Measurements from ENCODE around the gene MAP1LC3A. TPM values are rescaled to one million over a fixed set of nuclear protein-coding genes. Genes with fewer than 3 reads are reported as not detected.

The MAP1LC3A gene
- total RNA-seq, 1 donor from 2014 or later = 5.5 TPM

DNA sequence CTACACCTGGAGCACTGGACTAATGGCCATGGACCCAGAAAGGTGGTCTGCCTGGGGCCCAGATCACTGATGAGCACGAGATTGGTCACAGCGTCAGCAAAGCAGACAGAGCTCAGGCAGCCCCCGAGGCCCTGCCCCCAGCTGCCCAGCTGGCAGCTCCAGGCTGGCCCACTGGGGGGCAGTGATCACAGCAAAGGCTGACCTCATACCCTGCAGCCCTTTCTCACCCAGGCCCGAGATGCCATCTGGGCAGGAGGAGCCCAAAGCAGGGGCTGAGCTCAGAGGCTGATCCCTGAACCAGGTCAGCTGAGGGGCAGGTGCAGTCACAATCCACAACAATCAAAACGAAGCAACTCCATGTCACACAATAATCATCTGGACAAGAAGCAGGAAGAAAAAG is 4.1 kb downstream of the MAP1LC3A start:
- H3K9me3 Mint-ChIP-seq = no peaks in the 10 kb centered on the region
- peak; percentile 59 for DNase-seq (ENCODE audit: low spot score)

DNA sequence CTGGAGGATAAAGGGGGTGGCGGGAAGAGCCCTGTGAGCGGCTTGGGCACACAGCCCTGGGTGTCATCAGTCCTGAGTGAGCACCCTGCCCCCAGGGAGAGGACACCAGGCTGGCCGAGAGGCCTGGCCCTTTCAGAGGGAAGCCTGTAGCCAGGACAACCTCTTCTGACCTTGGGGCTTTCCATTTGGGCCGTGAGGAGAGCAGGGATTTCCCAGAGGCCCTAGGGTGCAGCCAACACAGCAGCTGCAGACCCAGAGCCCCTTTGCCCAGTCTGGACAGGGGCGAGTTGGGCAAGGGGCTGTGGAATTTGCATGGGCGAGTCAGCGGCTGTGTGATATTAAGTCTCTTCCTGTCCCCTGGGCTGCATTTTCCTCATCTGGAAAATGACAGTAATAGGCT is 6.3 kb downstream of the MAP1LC3A start:
- no peak for DNase-seq (ENCODE audit: low spot score)
- peaks cover 4% of the 10 kb centered on the region for H3K27me3 ChIP-seq
- H3F3A ChIP-seq (ENCODE audit: low read depth) = peaks cover under 1% of the 10 kb centered on the region
- H3K9me3 Mint-ChIP-seq = no peaks in the 10 kb centered on the region
- no peak overlapping the region for H3K4me3 Mint-ChIP-seq
- H2AFZ ChIP-seq (replicated peaks) = no peak overlapping the region
- H3K4me1 ChIP-seq = no peaks in the 10 kb centered on the region
- H3K4me3 ChIP-seq = no peak overlapping the region
- H3K4me2 ChIP-seq = no peak overlapping the region
- H3K9me3 ChIP-seq (ENCODE audit: low read depth) = no peaks in the 10 kb centered on the region
- TF ChIP-seq, protein P1, sequence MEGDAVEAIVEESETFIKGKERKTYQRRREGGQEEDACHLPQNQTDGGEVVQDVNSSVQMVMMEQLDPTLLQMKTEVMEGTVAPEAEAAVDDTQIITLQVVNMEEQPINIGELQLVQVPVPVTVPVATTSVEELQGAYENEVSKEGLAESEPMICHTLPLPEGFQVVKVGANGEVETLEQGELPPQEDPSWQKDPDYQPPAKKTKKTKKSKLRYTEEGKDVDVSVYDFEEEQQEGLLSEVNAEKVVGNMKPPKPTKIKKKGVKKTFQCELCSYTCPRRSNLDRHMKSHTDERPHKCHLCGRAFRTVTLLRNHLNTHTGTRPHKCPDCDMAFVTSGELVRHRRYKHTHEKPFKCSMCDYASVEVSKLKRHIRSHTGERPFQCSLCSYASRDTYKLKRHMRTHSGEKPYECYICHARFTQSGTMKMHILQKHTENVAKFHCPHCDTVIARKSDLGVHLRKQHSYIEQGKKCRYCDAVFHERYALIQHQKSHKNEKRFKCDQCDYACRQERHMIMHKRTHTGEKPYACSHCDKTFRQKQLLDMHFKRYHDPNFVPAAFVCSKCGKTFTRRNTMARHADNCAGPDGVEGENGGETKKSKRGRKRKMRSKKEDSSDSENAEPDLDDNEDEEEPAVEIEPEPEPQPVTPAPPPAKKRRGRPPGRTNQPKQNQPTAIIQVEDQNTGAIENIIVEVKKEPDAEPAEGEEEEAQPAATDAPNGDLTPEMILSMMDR (IDR thresholded peaks at IDR 0.05) = no peak
- no peak for TF ChIP-seq EZH2 (IDR thresholded peaks at IDR 0.05)
- no peak for TF ChIP-seq EZH2phosphoT487 (IDR thresholded peaks at IDR 0.05)
- peaks cover 3% of the 10 kb centered on the region for H3K27me3 Mint-ChIP-seq (ENCODE audit: insufficient read depth, low read depth)
- no peak overlapping the region for H3K27ac Mint-ChIP-seq
- peaks cover 18% of the 10 kb centered on the region for H3K4me1 Mint-ChIP-seq
- H3K36me3 Mint-ChIP-seq = peaks cover 2% of the 10 kb centered on the region
- no peaks in the 10 kb centered on the region for H3K36me3 ChIP-seq
- H3K9ac ChIP-seq = no peak overlapping the region
- H3K79me2 ChIP-seq (ENCODE audit: low read depth) = no peaks in the 10 kb centered on the region
- no peak overlapping the region for H3K27ac ChIP-seq
- peaks cover 4% of the 10 kb centered on the region for H4K20me1 ChIP-seq (ENCODE audit: low read depth)

More for the DNA sequence above, 4.1 kb downstream of the MAP1LC3A start:
- Histone ChIP-seq H3K27ac (no peak overlapping the region), H4K20me1 (ENCODE audit: low read depth) (peaks cover 11% of the 10 kb centered on the region), H3K9me3 (ENCODE audit: low read depth) (no peaks in the 10 kb centered on the region), H3K27me3 (peaks cover 24% of the 10 kb centered on the region), H3K36me3 (no peaks in the 10 kb centered on the region), H3K9ac (no peak overlapping the region), H3K4me1 (no peaks in the 10 kb centered on the region), H3F3A (ENCODE audit: low read depth) (peaks cover 8% of the 10 kb centered on the region), H3K4me2 (no peak overlapping the region), H3K79me2 (ENCODE audit: low read depth) (no peaks in the 10 kb centered on the region), H3K4me3 (no peak overlapping the region), H2AFZ (replicated peaks) (no peak overlapping the region)
- no peak for TF ChIP-seq EZH2phosphoT487 (IDR thresholded peaks at IDR 0.05)
- no peak for TF ChIP-seq EZH2 (IDR thresholded peaks at IDR 0.05)
- TF ChIP-seq, protein P1 (IDR thresholded peaks at IDR 0.05) = peak; percentile 47
- H3K4me1 Mint-ChIP-seq = peaks cover 17% of the 10 kb centered on the region
- no peak overlapping the region for H3K27ac Mint-ChIP-seq
- H3K4me3 Mint-ChIP-seq = no peak overlapping the region
- H3K36me3 Mint-ChIP-seq = peaks cover 2% of the 10 kb centered on the region
- H3K27me3 Mint-ChIP-seq (ENCODE audit: insufficient read depth, low read depth) = peaks cover 3% of the 10 kb centered on the region

DNA sequence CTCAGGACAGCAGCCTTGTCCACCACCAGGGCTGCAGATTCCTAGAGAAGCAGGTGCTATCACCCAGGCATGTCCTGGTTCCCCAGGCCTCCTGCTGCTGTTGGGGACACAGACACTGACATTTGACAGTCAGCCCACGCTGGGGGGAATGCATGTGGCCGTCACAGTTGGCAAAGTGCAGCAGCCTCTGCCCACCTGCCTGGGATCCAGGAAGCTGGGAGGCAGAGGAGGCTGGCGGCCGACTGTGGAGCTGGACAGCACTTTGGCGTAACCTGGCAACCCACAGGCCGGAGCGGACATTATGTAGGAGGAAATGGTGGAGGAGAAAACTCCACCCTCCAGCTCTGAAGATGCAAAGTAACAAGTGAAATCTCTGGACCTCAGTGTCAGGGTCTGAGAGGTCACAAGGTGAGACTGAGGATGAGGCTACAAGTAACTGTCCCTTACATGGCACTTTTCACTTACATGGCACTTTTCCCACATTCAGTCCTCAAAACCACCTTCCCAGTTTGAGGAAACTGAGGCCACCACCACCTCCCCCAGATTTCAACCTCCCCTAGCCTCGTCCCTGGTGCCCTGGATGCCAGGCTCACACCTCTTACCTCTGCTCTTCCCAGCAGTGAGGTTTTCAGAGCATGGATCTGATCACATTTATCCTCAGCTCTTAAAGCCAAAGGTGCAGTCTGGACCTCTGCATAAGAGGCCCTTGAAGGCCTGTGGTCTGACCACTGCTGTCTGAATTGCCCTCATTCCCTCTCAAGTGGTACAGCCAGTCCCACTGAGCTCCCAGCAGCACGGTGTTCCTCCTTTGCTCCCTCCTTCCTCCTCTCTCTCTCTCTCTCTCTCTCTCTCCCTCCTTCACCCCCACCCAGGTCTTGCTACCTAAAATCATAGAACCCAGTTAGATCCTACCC is 8.7 kb downstream of the MAP1LC3A start:
- H3K27ac Mint-ChIP-seq = no peak overlapping the region

More for the DNA sequence above, 8.7 kb downstream of the MAP1LC3A start:
- Histone ChIP-seq H3K9ac (no peak overlapping the region), H3K27ac (no peak overlapping the region), H3K4me1 (no peaks in the 10 kb centered on the region), H3K79me2 (ENCODE audit: low read depth) (no peaks in the 10 kb centered on the region), H3K27me3 (no peaks in the 10 kb centered on the region), H3K4me3 (no peak overlapping the region), H4K20me1 (ENCODE audit: low read depth) (no peaks in the 10 kb centered on the region), H3K4me2 (no peak overlapping the region), H3K9me3 (ENCODE audit: low read depth) (no peaks in the 10 kb centered on the region), H3F3A (ENCODE audit: low read depth) (no peaks in the 10 kb centered on the region), H2AFZ (replicated peaks) (no peak overlapping the region), H3K36me3 (no peaks in the 10 kb centered on the region)
- H3K27me3 Mint-ChIP-seq (ENCODE audit: insufficient read depth, low read depth) = peaks cover 3% of the 10 kb centered on the region
- no peaks in the 10 kb centered on the region for H3K9me3 Mint-ChIP-seq
- no peak for DNase-seq (ENCODE audit: low spot score)
- peak overlapping the region; percentile 23 for H3K4me3 Mint-ChIP-seq
- H3K36me3 Mint-ChIP-seq = peaks cover 11% of the 10 kb centered on the region
- peaks cover 18% of the 10 kb centered on the region for H3K4me1 Mint-ChIP-seq
- no peak for TF ChIP-seq EZH2 (IDR thresholded peaks at IDR 0.05)
- TF ChIP-seq, protein P1 (IDR thresholded peaks at IDR 0.05) = no peak
- TF ChIP-seq EZH2phosphoT487 (IDR thresholded peaks at IDR 0.05) = no peak

All from neural progenitor cell (in vitro differentiated cells).